Thyroid gland (tissue), 4 donors: Measurements from ENCODE around the gene PRH2.

ENCODE experiments used
- POLR2A ChIP-seq, 2 donors: fragments of 450-650 bp; IDR thresholded peaks; one replicate each; pipeline ENCODE4 v1.6.1; 2017; ENCODE audit warnings: antibody characterized with exemption in 2 of 2, mild to moderate bottlenecking in 2 of 2, moderate library complexity in 1 of 2
- TF ChIP-seq, protein P1 (sequence below), 6 experiments: fragments of 200-600 bp in 3 of 6; fragments of 450-650 bp in 3 of 6; sonication (generic) in 3 of 6; IDR thresholded peaks; one replicate each; pipeline ENCODE4 v1.5.1; 2016 to 2019; ENCODE audit warnings: antibody characterized with exemption in 6 of 6, mild to moderate bottlenecking in 2 of 6, inconsistent platforms in 1 of 6, moderate library complexity in 1 of 6

DNA sequence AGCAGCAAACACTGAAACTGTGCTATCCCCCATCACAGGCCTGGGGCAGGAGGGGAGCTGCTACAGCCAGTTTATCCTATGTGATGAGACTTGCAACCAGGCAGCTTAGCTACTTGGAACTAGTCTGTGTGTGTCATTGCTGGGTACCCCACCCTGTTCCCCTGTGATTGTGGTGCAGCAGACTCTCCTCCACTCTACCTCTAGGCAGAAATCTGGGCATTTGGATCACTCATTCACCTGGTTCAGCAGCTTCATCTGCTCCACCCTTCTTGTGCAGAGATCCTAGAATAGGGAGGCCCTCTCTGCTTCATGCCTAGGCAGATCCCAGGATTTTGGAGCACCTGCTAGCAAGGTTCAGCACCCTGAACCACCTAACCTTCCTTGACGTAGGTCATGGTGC, 28.5 kb upstream of the PRH2 start:
- TF ChIP-seq, protein P1, sequence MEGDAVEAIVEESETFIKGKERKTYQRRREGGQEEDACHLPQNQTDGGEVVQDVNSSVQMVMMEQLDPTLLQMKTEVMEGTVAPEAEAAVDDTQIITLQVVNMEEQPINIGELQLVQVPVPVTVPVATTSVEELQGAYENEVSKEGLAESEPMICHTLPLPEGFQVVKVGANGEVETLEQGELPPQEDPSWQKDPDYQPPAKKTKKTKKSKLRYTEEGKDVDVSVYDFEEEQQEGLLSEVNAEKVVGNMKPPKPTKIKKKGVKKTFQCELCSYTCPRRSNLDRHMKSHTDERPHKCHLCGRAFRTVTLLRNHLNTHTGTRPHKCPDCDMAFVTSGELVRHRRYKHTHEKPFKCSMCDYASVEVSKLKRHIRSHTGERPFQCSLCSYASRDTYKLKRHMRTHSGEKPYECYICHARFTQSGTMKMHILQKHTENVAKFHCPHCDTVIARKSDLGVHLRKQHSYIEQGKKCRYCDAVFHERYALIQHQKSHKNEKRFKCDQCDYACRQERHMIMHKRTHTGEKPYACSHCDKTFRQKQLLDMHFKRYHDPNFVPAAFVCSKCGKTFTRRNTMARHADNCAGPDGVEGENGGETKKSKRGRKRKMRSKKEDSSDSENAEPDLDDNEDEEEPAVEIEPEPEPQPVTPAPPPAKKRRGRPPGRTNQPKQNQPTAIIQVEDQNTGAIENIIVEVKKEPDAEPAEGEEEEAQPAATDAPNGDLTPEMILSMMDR (IDR thresholded peaks at IDR 0.05): no peak
- TF ChIP-seq POLR2A (IDR thresholded peaks at IDR 0.05): no peak
